Activated naive CD8-positive, alpha-beta T cell treated with anti-CD3 and anti-CD28 coated beads, Interleukin-2, amount 50 U/mL, for 16 hours (primary cell): ENCODE results near the gene PDCD1.

ENCODE experiments used
- DNase-seq: peaks from one replicate; pipeline ENCODE4 v3.0.0-alpha.2; 2020; ENCODE audit warnings: low read depth, low spot score

The PDCD1 gene

GRCh38 chr2:241852981-241853631 lies 5.6 kb downstream of the PDCD1 start:
- DNase-seq = no peak

- no peak for DNase-seq
These were observed 6.3 kb downstream of the PDCD1 start for GRCh38 chr2:241852116-241852980.

- DNase-seq = no peak
These were observed 7.2 kb downstream of the PDCD1 start for GRCh38 chr2:241851325-241852115.

- no peak for DNase-seq
These were observed 8.0 kb downstream of the PDCD1 start for GRCh38 chr2:241850544-241851324.

GRCh38 chr2:241849616-241850543 lies 8.8 kb downstream of the PDCD1 start:
- no peak for DNase-seq

- DNase-seq = no peak
These were observed 9.7 kb downstream of the PDCD1 start for GRCh38 chr2:241848761-241849615.

GRCh38 chr2:241846406-241846805 lies 12.3 kb downstream of the PDCD1 start:
- no peak for DNase-seq

- no peak for DNase-seq
These were observed 13.7 kb downstream of the PDCD1 start for GRCh38 chr2:241844831-241845578.

- peak; percentile 37 for DNase-seq
These were observed 14.5 kb downstream of the PDCD1 start for GRCh38 chr2:241844066-241844728.

- DNase-seq = no peak
These were observed 15.2 kb downstream of the PDCD1 start for GRCh38 chr2:241843321-241844065.

- DNase-seq = no peak
These were observed 16.0 kb downstream of the PDCD1 start for GRCh38 chr2:241842620-241843211.

GRCh38 chr2:241842067-241842415 lies 16.7 kb downstream of the PDCD1 start:
- DNase-seq = no peak

GRCh38 chr2:241841181-241842066 lies 17.3 kb downstream of the PDCD1 start:
- DNase-seq = no peak

- DNase-seq = no peak
These were observed 21.3 kb downstream of the PDCD1 start for GRCh38 chr2:241837197-241837965.

- DNase-seq = no peak
These were observed 22.4 kb downstream of the PDCD1 start for GRCh38 chr2:241836292-241836691.
